ENCODE data around the gene MEIOC.
A peak's percentile ranks its signal among the peaks of the same experiment; 100 is the strongest.
"Not testable (repeated sequence)": the region's sequence is repeated elsewhere in the genome, so short reads cannot be mapped to it uniquely, and the experiment has no call there.

Gene MEIOC

GRCh38 chr17:44648963-44649362 is 7.3 kb upstream of the MEIOC start:
- DNase-seq, result no peak

GRCh38 chr17:44651228-44651627 is 5.0 kb upstream of the MEIOC start:
- DNase-seq, result no peak

GRCh38 chr17:44652727-44653126 is 3.5 kb upstream of the MEIOC start:
- DNase-seq, result no peak

GRCh38 chr17:44653384-44653783 is 2.9 kb upstream of the MEIOC start:
- DNase-seq, result no peak

GRCh38 chr17:44653954-44654353 is 2.3 kb upstream of the MEIOC start:
- DNase-seq, result no peak

- no peak for DNase-seq
These were observed 5.6 kb downstream of the MEIOC start for GRCh38 chr17:44661835-44662234.

- DNase-seq, result no peak
These were observed 6.8 kb downstream of the MEIOC start for GRCh38 chr17:44663095-44663494.

GRCh38 chr17:44664867-44665266 is 8.6 kb downstream of the MEIOC start:
- no peak for DNase-seq

- no peak for DNase-seq
These were observed 9.7 kb downstream of the MEIOC start for GRCh38 chr17:44666006-44666405.

- DNase-seq, result no peak
These were observed 16.3 kb downstream of the MEIOC start for GRCh38 chr17:44672479-44673093.

GRCh38 chr17:44673893-44674292 is 17.6 kb downstream of the MEIOC start:
- DNase-seq, result no peak

- no peak for DNase-seq
These were observed 20.9 kb downstream of the MEIOC start for GRCh38 chr17:44677136-44677535.

- not testable (repeated sequence) for DNase-seq
These were observed 27.0 kb downstream of the MEIOC start for GRCh38 chr17:44683303-44683702.

GRCh38 chr17:44687756-44688155 is 31.5 kb downstream of the MEIOC start:
- no peak for DNase-seq

GRCh38 chr17:44688200-44688599 is 31.9 kb downstream of the MEIOC start:
- no peak for DNase-seq

GRCh38 chr17:44688675-44689476 is 32.6 kb downstream of the MEIOC start:
- DNase-seq, result no peak

GRCh38 chr17:44689477-44690217 is 33.4 kb downstream of the MEIOC start, which contains the start of gene CCDC43:
CCDC43 (minus strand) TSS chr17:44689776; CDS start chr17:44689753, 23 bp downstream.
- DNase-seq, result peak; percentile 89

- not testable (repeated sequence) for DNase-seq
These were observed 34.6 kb downstream of the MEIOC start for GRCh38 chr17:44690746-44691306.

GRCh38 chr17:44693609-44694008 is 37.3 kb downstream of the MEIOC start:
- DNase-seq, result no peak

GRCh38 chr17:44700288-44700687 is 44.0 kb downstream of the MEIOC start:
- not testable (repeated sequence) for DNase-seq

GRCh38 chr17:44707755-44708400 is 51.6 kb downstream of the MEIOC start:
- DNase-seq, result no peak

GRCh38 chr17:44708401-44709263 is 52.4 kb downstream of the MEIOC start, which contains the start of gene DBF4B:
DBF4B (plus strand) TSS chr17:44708665; CDS start chr17:44708821, 156 bp downstream.
- DNase-seq, result peak; percentile 65
